Heart right ventricle (tissue), 16 donors: Measurements from ENCODE around the gene CXorf66. TPM values are rescaled to one million over a fixed set of nuclear protein-coding genes. Genes with fewer than 3 reads are reported as not detected.

ENCODE experiments used
- ATAC-seq, 8 donors: fragments of 200-7000 bp; cut with Tn5 transposase; one replicate each; pipeline ENCODE4 v1.9.1; 2020; ENCODE audit warnings: mild to moderate bottlenecking in 8 of 8, moderate library complexity in 8 of 8, moderate number of reproducible peaks in 1 of 8
- DNase-seq, 2 donors: peaks; one replicate each; pipeline ENCODE4 v3.0.0-alpha.2; 2020
- H3K27ac ChIP-seq, 10 donors: fragments of 200-600 bp; sonication (generic) in 2 of 10; one replicate each; pipeline versions ENCODE4 v1.5.0 to v1.8.0; 2020 to 2022; ENCODE audit warnings: mild to moderate bottlenecking in 3 of 10
- H3K27me3 ChIP-seq, 7 donors: fragments of 200-600 bp; one replicate each; pipeline ENCODE4 v1.8.0; 2021 to 2022; ENCODE audit warnings: mild to moderate bottlenecking in 2 of 7
- H3K36me3 ChIP-seq, 9 donors: fragments of 200-600 bp; sonication (generic) in 1 of 9; one replicate each; pipeline versions ENCODE4 v1.5.0 to v1.8.0; 2020 to 2022; ENCODE audit warnings: mild to moderate bottlenecking in 2 of 9
- H3K4me1 ChIP-seq, 9 donors: fragments of 200-600 bp; sonication (generic) in 1 of 9; one replicate each; pipeline versions ENCODE4 v1.5.0 to v1.8.0; 2020 to 2022; ENCODE audit warnings: mild to moderate bottlenecking in 4 of 9
- H3K4me3 ChIP-seq, 10 donors: fragments of 200-600 bp; sonication (generic) in 2 of 10; one replicate each; pipeline versions ENCODE4 v1.5.0 to v1.8.0; 2020 to 2022; ENCODE audit warnings: mild to moderate bottlenecking in 7 of 10, moderate library complexity in 2 of 10
- H3K9me3 ChIP-seq, 11 donors: fragments of 200-600 bp in 10 of 11; sonication (generic) in 2 of 11; one replicate each; pipeline versions ENCODE4 v1.5.0 to v1.8.0; 2013 to 2022; ENCODE audit warnings: mild to moderate bottlenecking in 2 of 11, control low read depth in 1 of 11, moderate library complexity in 1 of 11
- CTCF ChIP-seq, 9 donors: fragments of 200-600 bp; sonication (generic) in 2 of 9; IDR thresholded peaks; one replicate each; pipeline versions ENCODE4 v1.5.0 to v1.8.0; 2021 to 2022; ENCODE audit warnings: antibody characterized with exemption in 9 of 9, mild to moderate bottlenecking in 5 of 9, moderate library complexity in 1 of 9
- WGBS, 2 donors: extraction: QIAGEN DNeasy Blood & Tissue Kit; methylation state at CpG; one replicate each; pipeline ENCODE4 v1.1.7; 2013; ENCODE audit warnings: inconsistent platforms in 1 of 2; 5-methylcytosine and 5-hydroxymethylcytosine counted together
- intact Hi-C, 10 donors: fragments of 100-400 bp; cut with DNase I; formaldehyde crosslinking; loops; one replicate each; pipeline versions ENCODE4 v1.11.1 to v1.14.2; 2022
- polyA plus RNA-seq, 2 donors: library from polyadenylated mRNA; stranded (reverse); fragments of 200-250 nt; gene quantifications; one replicate each; pipeline ENCODE4 v1.2.3, GENCODE V29; 2013
- total RNA-seq, 10 donors: library from RNA; stranded (reverse); fragmentation: NEBNext Ultra II Directional in 3 of 10; extraction: Animal tissue kit (Norgen Biotek cat#: 25700) in 3 of 10; gene quantifications; one replicate each; pipeline versions ENCODE4 v1.2.1 to v1.2.4, GENCODE V29; 2021 to 2023
- donor health status: Arrhythmogenic right ventricular cardiomyopathy.
- donor health status: ischemic (EF 13 %, LVEDD 7.1; RV severe dilation, severe dysfunction).
- donor health status: healthy with polysubstance abuse.
- donor health status: DM: no; HTN: yes; CAD: no.
- donor health status: DM: no; HTN: no; CAD: no.
- donor health status: ischemic (EF 25% LVEDD 6.9; RV normal size, moderate dysfunction).
- donor health status: ischemic (EF 25% LVEDD 5.7; RV mildly dilated, moderate dysfunction).
- donor health status: healthy.
- donor health status: DM: yes; HTN: yes; CAD: no.
- donor health status: Ischemic cardiomyopathy.
- donor health status: ischemic (EF 35%, LVEDD 5.7; RV mildly dilated, moderate dysfunction).
- donor health status: nonischemic (EF 11% LVEDD 7.7; RV severe dilation, severe dysfunction).
- donor health status: DM: yes; HTN: yes; CAD: no.
- donor health status: PGD.
- donor health status: ischemic (EF 29% LVEDD 5.4; RV normal size, mild dysfunction).
- donor health status: nonischemic (EF 23%, LVEDD 6.1; RV moderate dilation, normal function).

CXorf66 gene
- total and polyA plus RNA-seq, 12 donors, result not detected

- Histone ChIP-seq H3K36me3 (no peaks in the 10 kb centered on the region), H3K27ac (no peak overlapping the region)
- WGBS, 2 donors, result 74 to 88% methylated on average over 3 of the region's 3 CpGs
Observed at GRCh38 chrX:139945075-139945474, 20.2 kb downstream of the CXorf66 start.

GRCh38 chrX:139936259-139936658 is 29.1 kb downstream of the CXorf66 start:
- ATAC-seq (no peak), DNase-seq (no peak)
- Histone ChIP-seq H3K27me3 (peaks cover 0 to 31% (median 0%) of the 10 kb centered on the region in 7 donors), H3K4me1 (peaks cover 0 to 7% (median 0%) of the 10 kb centered on the region in 9 donors), H3K4me3 (no peak overlapping the region), H3K36me3 (no peaks in the 10 kb centered on the region), H3K9me3 (no peaks in the 10 kb centered on the region), H3K27ac (no peak overlapping the region)
- no peak for TF ChIP-seq CTCF (IDR thresholded peaks at IDR 0.05)
- intact Hi-C loops, result loop anchor here in 2 of 10 donors (10.0 kb wide), 2 partner anchors 101 to 111 kb away; no protein-coding TSS in a partner anchor

More at GRCh38 chrX:139945075-139945474, 20.2 kb downstream of the CXorf66 start:
- Histone ChIP-seq H3K27me3 (peaks cover 0 to 14% (median 0%) of the 10 kb centered on the region in 7 donors), H3K9me3 (no peaks in the 10 kb centered on the region), H3K4me1 (no peaks in the 10 kb centered on the region), H3K4me3 (no peak overlapping the region)
- intact Hi-C loops, result no loop called here
- TF ChIP-seq CTCF (IDR thresholded peaks at IDR 0.05), result no peak
- no peak for DNase-seq
- no peak for ATAC-seq

- intact Hi-C loops, result loop anchor here in 5 of 10 donors (5.0 to 10.0 kb wide), 5 partner anchors 52 to 127 kb away; no protein-coding TSS in a partner anchor
- Histone ChIP-seq H3K27me3 (peaks cover 0 to 40% (median 0%) of the 10 kb centered on the region in 7 donors), H3K9me3 (no peaks in the 10 kb centered on the region), H3K36me3 (no peaks in the 10 kb centered on the region), H3K27ac (peak overlapping the region in 9 of 10 donors; percentile 86 to 98 (median 93)), H3K4me3 (peak overlapping the region in 9 of 10 donors; percentile 56 to 93 (median 77)), H3K4me1 (peaks cover 0 to 14% (median 0%) of the 10 kb centered on the region in 9 donors)
- no peak for ATAC-seq
- no peak for TF ChIP-seq CTCF (IDR thresholded peaks at IDR 0.05)
- 78 to 82% methylated on average over 15 of the region's 15 CpGs for WGBS, 2 donors
- DNase-seq, result no peak
Observed at GRCh38 chrX:139933904-139934303, 31.4 kb downstream of the CXorf66 start.

GRCh38 chrX:139932901-139933796 is 32.2 kb downstream of the CXorf66 start, which contains the start of gene ATP11C:
Gene ATP11C (minus strand): TSS chrX:139933053. CDS start chrX:139932042, 1,011 bp downstream.
- intact Hi-C loops, result loop anchor here in 5 of 10 donors (5.0 to 10.0 kb wide), 5 partner anchors 51 to 126 kb away; no protein-coding TSS in a partner anchor
- H3K27ac ChIP-seq, result peak within 1 kb of the TSS; percentile 83 to 98 (median 93)
- DNase-seq (peak; percentile 80 to 82), ATAC-seq (peak; percentile 94 to 98 (median 98))
- peaks cover 0 to 40% (median 0%) of the 10 kb centered on the region in 7 donors for H3K27me3 ChIP-seq
- H3K9me3 ChIP-seq, result no peaks in the 10 kb centered on the region
- peak within 1 kb of the TSS; percentile 55 to 93 (median 77) for H3K4me3 ChIP-seq
- H3K4me1 ChIP-seq, result peaks cover 0 to 14% (median 0%) of the 10 kb centered on the region in 9 donors
- WGBS, 2 donors, result 3 to 5% methylated on average over 25 to 52 of the region's 52 CpGs
- peak in 3 of 9 donors; percentile 16 to 35 (median 22) for TF ChIP-seq CTCF (IDR thresholded peaks at IDR 0.05)
- H3K36me3 ChIP-seq, result no peaks in the 10 kb centered on the region
